WTC11 (cell line): ENCODE data around the gene ITSN1.

ENCODE experiments used
- MYBL2 ChIP-seq: sonication (generic); formaldehyde crosslinking; IDR thresholded peaks from 2 replicates; pipeline ENCODE4 v1.8.1; 2023; ENCODE audit warnings: mild to moderate bottlenecking, moderate library complexity, missing genetic modification reagents
- TF ChIP-seq, protein P1 (sequence below): fragments of 200-600 bp; IDR thresholded peaks from 2 replicates; pipeline ENCODE4 v1.8.0; 2022; ENCODE audit warnings: antibody characterized with exemption

DNA sequence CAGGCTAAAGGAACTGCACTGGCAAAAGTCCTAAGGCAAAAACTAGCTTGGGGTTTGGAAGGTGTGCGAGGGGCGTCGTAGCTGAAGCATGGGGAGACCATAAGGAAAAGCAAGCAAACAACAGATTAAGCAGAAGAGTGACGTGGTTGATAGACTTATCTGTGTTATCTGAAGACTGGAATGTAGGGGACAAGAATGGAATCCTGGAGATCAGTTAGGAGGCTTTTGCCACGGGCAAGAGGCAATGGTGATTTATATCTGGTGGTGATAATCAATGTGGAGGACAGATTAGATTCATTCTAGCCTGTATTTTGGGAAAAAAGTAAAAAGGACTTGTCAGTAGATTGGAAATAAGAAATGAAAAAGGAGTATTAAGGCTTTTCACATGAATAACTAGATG lies 97.4 kb downstream of the ITSN1 start:
- TF ChIP-seq MYBL2 (CRISPR knock-in tag) = no peak
- TF ChIP-seq, protein P1, sequence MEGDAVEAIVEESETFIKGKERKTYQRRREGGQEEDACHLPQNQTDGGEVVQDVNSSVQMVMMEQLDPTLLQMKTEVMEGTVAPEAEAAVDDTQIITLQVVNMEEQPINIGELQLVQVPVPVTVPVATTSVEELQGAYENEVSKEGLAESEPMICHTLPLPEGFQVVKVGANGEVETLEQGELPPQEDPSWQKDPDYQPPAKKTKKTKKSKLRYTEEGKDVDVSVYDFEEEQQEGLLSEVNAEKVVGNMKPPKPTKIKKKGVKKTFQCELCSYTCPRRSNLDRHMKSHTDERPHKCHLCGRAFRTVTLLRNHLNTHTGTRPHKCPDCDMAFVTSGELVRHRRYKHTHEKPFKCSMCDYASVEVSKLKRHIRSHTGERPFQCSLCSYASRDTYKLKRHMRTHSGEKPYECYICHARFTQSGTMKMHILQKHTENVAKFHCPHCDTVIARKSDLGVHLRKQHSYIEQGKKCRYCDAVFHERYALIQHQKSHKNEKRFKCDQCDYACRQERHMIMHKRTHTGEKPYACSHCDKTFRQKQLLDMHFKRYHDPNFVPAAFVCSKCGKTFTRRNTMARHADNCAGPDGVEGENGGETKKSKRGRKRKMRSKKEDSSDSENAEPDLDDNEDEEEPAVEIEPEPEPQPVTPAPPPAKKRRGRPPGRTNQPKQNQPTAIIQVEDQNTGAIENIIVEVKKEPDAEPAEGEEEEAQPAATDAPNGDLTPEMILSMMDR = no peak
